Renal cortex interstitium (tissue), 11 donors: ENCODE measurements around the gene GRK5. TPM values are rescaled to one million over a fixed set of nuclear protein-coding genes. Genes with fewer than 3 reads are reported as not detected.
"Not testable (repeated sequence)": the region's sequence is repeated elsewhere in the genome, so short reads cannot be mapped to it uniquely, and the experiment has no call there.

Experiments used
- DNase-seq, 11 donors: peaks; one replicate each; pipeline ENCODE4 v3.0.0-alpha.2; 2013; ENCODE audit warnings: low read depth in 9 of 11, low spot score in 4 of 11; ENCODE audit errors: extremely low read depth in 1 of 11
- polyA plus RNA-seq, 3 donors: library from polyadenylated mRNA; unstranded; fragments of 120-200 nt; gene quantifications; one replicate each; pipeline ENCODE4 v1.2.1, GENCODE V29; 2013; ENCODE audit not compliant: insufficient read length in 3 of 3

Gene GRK5
- polyA plus RNA-seq, 3 donors = 16.7 to 19.1 (median 17.5) TPM

- no peak for DNase-seq
Measured at GRCh38 chr10:119431034-119431772, 223.8 kb downstream of the GRK5 start.

GRCh38 chr10:119431773-119432135 lies 224.4 kb downstream of the GRK5 start:
- DNase-seq = no peak

- DNase-seq = not testable (repeated sequence)
Measured at GRCh38 chr10:119434942-119435341, 227.6 kb downstream of the GRK5 start.

GRCh38 chr10:119438717-119439116 lies 231.3 kb downstream of the GRK5 start:
- no peak for DNase-seq

- DNase-seq = no peak
Measured at GRCh38 chr10:119439922-119440321, 232.6 kb downstream of the GRK5 start.

- no peak for DNase-seq
Measured at GRCh38 chr10:119441151-119441821, 233.9 kb downstream of the GRK5 start.

- no peak for DNase-seq
Measured at GRCh38 chr10:119441921-119442757, 234.8 kb downstream of the GRK5 start.

GRCh38 chr10:119442758-119443060 lies 235.3 kb downstream of the GRK5 start:
- DNase-seq = no peak

- DNase-seq = no peak
Measured at GRCh38 chr10:119443441-119443840, 236.1 kb downstream of the GRK5 start.

- no peak for DNase-seq
Measured at GRCh38 chr10:119443970-119444660, 236.7 kb downstream of the GRK5 start.

GRCh38 chr10:119444866-119445265 lies 237.5 kb downstream of the GRK5 start:
- no peak for DNase-seq

GRCh38 chr10:119445311-119445934 lies 238.1 kb downstream of the GRK5 start:
- DNase-seq = peak in 10 of 11 donors; percentile 63 to 75 (median 72)

GRCh38 chr10:119445935-119446317 lies 238.6 kb downstream of the GRK5 start:
- no peak for DNase-seq

GRCh38 chr10:119446441-119447277 lies 239.3 kb downstream of the GRK5 start:
- no peak for DNase-seq

- DNase-seq = no peak
Measured at GRCh38 chr10:119447421-119447820, 240.1 kb downstream of the GRK5 start.

GRCh38 chr10:119447823-119448546 lies 240.6 kb downstream of the GRK5 start:
- no peak for DNase-seq
